Ureter (tissue), 1 donor: ENCODE measurements around the gene DNMT3A. TPM values are rescaled to one million over a fixed set of nuclear protein-coding genes. Genes with fewer than 3 reads are reported as not detected.

ENCODE experiments used
- DNase-seq: peaks from one replicate; pipeline ENCODE4 v3.0.0-alpha.2; 2020; ENCODE audit warnings: low spot score
- total RNA-seq: library from RNA; stranded (reverse); gene quantifications from one replicate; pipeline ENCODE4 v1.2.4, GENCODE V29; 2023
- donor health status: DM: yes; HTN: yes; CAD: no.

DNMT3A gene
- total RNA-seq, 1 donor from 2014 or later, result 40.1 TPM

DNA sequence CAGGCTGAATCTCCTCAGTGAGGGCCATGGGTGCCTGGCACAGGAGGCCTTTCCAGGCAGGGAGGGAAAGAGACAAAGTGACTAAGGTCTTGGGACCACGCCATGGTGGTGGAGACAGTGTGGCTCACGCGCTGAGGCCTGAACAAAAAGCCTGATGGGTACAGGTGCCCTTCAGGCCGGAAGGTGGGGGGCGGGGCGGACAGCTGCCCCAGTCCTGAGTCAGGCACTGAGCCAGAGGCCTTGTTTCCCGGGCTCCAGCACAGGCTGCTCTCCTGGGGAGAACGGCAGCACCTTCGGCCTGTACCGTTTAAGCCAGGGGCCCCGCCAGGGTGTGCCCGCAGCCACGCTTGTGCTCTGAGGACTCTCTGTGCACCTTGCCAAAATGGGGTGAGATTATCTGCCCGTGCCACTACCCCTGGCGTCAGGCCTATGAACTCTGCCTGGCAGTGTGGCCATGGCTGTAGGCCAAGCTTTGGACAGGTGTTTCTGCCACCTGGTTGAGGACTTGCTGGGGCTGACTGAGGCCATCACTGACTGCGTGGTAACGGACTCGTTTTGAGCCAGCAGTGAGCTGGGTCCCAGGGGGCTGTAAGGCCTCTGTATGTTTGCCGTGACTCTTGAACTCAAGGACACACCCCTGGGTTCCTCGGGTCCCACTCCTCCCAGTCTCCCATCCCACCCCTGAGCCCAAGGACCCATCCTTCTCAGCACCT lies 31.7 kb upstream of the DNMT3A start:
- DNase-seq, result no peak

DNA sequence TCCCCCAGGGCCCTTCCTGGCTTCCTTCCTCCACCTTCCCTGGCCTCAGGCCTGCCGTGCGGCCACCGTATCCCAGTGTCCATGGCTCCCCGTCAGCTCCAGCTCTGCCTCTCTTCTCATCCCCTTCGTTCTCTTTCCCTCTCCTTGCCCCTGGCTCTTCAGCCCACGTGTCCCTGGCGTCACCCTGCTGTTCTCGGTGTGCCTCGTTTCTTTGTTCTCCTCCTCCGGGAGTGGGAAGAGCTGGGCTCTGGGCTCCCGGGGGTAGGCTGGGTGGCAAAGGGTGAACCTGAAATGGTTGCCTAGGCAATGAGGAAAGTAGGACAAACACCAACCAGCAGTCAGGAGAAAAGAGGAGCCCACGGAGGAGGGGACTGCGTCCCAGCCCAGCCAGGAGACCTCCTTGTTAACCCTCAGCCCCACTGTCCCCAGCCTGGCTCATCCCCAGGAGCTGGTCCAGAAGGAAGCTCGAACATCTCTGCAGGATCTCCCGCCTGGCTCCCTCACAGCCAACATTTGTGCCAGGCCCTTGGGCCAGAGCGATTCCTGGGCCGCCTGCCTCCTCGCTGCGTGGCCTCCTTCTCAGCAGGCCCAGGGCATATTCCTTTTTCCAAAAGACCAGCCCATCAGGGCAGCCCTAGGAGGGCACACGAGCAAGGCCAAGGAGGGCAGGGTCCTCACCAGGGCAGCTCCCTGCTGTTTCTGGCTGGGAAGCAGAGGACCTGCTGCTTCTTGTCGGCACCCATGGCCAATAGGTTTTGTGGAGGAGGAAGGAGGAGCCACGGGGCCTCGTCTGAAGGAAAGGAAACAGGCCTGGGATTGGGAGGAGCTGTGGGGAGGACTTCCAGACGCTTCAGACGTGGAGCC lies 30.9 kb upstream of the DNMT3A start:
- DNase-seq, result no peak

DNA sequence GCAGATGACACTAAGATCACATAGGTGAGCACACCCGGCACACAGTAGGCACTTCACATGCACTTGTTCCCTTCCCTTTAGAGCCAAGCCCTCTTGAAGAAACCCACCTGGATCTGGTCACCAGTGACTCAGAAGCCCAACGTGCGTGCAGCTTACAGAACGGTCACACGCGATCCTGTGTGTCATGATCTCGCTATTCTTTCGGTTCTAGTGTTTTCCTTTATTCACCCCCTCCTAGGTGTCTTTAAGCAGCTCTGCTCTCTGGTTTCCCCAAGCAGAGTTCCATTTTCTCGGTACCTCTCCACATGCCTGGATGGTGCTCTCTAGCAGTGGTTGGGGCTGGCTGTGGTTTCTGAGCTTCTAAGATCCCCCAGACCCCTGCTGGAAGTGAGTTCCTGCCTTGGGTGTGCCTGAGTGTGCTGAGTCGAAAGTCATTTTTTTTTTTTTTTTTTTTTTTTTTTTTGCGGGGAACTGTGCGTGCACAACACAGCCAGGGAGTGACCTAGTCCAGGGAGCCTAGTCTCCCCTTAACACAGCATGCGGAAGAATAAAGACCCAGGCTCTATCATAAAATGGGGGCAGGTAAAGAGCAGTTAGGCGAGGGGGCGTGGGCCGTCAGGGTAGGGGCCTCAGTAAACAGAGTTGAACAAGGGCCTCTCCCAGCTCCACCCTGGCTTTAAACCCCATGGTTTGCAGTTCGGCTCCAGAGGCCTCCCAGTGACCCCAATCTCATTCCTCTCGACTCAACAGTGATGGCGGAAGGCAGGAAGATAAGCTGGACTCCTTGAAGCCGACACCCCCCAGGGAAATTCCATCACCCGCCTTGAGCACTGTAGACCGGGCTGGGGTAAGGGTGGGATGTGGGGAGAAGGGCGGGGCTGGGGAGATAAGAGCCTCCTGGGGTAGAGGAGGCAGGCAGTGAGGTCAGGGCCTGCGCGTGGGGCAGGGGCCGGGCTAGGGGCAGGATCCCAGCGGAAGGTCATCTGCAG lies 29.8 kb upstream of the DNMT3A start:
- DNase-seq, result no peak

DNA sequence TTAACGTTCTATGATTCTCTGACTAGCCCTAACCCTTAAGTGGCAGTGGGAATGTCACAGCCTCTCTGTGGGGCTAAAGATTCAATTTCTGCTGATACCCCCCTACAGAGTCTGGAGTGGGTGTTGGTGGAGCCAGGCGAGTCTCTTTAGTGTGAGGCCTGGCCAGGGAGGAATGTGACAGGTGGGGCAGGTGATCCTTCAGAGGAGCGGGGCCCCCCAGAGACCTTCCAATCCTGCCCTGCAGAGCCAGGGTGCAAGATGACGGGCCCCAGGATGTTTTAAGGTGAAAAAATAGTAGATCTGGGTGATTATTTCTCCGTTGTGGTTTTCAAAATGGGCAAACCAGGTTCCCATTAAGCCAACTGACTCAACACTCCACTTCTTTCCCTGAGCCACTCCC lies 28.2 kb upstream of the DNMT3A start:
- no peak for DNase-seq

DNA sequence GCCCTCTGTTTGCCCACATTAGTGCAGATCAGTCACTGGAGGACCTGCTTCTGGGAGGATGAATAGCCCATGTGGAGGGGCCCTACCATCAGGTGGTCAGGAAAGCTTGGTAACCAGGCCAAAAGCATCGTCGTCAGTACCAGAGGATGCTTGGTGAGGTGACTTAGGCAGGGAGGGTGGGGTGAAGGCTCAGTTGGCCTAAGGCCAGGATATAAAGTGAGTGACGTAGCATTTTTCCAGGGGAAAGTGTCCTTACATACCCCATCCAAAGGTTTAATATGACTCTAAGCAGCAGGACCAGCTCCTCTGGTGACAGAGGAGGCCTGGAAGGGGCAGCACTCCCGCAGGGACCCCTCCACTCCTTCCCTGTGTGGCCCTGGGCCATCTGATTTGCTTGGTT lies 27.7 kb upstream of the DNMT3A start:
- DNase-seq, result no peak

DNA sequence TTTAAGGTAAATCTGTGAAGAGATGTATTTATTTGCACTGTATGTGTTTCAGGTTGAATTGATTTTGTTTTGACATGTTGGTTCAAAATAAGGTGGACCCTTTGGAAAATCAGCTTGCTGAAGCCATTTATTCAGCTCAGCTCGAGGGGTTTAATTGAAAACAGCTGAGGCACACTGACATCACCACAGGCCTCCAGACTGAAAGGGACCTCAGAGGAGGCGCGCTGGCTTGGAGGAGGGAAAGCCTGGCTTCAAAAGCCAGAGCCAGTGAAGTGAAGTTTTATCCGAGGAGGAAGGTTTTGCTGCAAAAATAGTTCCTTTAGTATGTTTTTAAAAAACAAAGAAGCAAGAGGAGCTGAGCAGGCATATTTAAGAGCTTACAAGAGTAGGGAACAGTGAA lies 26.9 kb upstream of the DNMT3A start:
- no peak for DNase-seq

DNA sequence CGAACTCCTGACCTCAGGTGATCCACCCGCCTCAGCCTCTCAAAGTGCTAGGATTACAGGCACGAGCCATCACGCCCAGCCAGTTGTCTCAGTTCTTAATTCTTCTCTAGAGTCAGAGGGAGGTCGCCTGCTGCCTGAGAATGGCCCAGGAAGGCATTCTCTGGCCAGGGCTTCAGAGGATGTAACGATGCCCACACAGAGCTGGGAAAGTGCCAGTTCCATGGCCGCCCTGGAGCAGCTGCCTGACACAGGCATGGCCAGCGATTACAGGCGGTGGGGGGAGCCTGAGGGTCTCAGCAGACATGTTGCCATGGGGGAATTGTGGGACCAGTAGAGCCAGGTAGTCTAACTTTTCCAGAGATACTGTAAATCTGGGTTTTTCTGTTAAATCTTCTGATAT lies 25.6 kb upstream of the DNMT3A start:
- no peak for DNase-seq

DNA sequence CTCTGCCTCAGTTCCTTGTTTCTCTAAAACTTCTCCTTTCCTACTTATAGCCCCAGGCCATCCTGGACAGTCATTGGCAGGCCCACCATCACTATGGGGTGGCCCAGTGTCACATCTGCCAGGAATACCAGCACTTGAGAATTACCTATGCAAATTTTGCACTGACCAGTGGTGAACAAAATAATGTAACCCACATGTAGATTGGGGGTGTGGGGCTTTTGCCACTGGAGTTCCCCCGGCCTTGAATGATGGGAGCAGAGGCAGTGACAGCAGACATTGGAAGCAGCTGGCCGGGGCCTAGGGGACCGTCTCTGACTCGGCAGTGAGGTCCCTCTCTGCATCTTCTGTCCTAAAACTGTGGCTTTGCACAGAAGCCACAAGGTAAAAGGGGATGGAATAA lies 24.9 kb upstream of the DNMT3A start:
- DNase-seq, result no peak

DNA sequence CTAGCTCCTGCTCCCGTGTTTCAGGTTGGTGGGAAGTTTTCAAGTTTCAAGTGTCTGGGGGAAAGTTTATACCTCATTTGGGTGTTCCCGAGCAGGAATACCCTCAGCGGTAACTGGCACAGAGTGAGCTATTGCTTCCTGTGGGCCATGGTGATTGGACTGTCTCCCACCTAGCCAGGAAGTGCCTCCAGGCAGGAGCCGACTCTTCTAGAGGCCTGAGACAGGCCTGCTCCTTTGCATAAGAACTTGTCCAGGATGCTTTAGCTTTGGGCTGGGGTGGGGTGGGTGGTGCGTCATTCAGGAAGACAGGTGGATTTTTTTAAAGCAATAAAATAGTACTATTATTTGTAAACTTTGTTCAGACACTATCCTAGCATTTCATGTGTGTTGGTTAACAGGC lies 23.5 kb upstream of the DNMT3A start:
- no peak for DNase-seq

DNA sequence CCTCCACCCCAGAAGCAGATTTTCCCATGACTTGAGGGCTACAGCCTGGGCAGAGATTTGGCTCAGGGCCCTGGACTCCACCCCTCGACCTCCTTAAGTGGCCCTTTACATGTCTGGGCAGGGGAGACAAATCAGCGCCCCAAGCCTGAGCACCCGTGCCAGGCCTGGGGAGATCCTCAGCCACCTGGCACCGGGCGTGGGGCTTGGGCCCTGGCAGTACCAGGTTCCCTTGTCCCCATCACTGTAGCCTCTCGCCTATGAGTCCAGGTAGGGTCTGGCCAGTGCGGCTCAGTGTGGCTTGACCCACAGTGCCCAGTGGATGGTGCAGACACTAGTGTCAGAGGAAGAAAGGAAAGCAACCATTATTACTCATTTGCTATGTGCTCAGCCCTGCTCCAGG lies 22.0 kb upstream of the DNMT3A start:
- DNase-seq, result no peak

DNA sequence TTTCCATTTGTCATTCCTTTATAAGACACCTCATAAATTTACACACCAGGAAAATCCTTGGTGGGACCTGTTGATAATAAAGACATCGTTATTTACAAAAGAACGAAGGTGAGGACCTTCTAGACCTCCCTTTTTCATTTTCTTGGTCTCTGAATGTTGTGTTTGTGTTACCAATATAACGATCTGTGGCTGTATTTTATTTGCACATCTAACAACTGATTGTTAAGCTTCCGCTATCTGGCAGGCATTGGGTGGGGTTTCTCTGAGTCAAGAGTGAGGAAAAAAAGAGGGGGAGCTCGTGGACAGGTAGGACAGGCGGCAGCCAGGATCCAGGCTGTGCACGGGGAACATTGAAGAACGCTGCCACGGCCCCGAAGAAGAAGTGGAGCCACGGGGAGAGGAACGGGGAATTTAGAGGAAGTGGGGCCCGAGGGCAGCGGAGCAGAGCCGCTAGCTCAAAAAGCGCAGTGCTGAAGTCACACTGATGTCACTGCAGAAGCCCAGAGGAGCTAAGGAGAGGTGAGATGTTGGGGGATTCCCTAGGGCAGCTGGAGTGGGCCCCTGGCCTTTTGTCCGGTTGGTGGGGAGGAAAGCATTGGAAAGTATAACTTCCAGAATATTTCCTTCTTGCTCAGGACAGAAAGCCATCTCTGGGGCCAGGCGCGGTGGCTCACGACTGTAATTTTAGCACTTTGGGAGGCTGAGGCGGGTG lies 20.9 kb upstream of the DNMT3A start:
- no peak for DNase-seq

DNA sequence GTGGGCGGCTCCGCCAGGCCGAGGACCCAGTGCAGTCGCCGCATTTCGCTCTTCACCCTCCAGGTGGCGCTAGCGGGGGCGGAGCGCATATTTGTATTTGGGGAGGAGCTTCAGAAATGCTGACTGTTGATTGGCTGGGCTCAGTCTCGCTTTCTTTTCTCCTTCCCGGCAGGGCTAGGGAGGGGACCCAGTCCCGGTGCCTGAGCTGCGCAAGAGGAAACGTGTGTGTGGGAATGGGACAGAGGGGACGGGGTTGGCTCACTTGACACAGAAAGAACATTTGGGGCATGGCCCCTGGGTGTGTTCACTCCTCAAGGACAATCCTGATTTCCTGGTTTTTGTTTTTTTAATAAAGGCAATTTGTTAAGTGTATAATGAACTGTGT lies 20.3 kb upstream of the DNMT3A start:
- DNase-seq, result peak; percentile 97

DNA sequence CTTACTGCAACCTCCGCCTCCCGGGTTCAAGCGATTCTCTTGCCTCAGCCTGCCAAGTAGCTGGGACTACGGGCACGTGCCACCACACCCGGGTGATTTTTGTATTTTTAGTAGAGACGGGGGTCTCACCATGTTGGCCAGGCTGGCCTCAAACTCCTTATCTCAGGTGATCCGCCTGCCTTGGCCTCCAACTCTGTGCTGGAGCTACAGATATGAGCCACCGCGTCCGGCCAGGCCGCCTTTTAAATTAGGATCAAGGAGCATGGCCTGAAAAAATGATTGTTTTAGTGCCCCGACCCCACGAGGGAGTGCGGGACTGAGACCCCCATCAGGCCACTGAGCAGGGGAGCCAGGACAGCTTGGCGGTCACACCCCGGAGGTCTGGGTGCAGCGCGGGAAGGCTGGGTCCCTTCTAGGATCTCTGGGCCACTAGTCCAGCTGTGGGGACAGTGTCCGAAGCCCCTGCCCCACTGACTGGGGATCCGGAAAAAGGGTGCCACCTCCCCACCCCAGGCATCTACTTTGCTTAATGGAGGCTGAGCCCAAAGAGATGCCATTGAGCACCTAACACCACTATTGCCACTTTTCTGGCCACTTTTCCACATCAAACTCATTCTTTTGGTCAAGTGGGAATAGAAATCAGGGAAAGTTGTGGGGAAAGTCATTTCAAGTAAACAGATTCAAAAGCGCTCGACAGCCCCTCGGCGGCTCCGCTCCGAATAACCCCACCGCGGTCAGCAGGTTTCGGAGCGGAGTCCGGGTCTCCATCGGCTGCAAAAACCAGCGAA lies 19.7 kb upstream of the DNMT3A start:
- no peak for DNase-seq

DNA sequence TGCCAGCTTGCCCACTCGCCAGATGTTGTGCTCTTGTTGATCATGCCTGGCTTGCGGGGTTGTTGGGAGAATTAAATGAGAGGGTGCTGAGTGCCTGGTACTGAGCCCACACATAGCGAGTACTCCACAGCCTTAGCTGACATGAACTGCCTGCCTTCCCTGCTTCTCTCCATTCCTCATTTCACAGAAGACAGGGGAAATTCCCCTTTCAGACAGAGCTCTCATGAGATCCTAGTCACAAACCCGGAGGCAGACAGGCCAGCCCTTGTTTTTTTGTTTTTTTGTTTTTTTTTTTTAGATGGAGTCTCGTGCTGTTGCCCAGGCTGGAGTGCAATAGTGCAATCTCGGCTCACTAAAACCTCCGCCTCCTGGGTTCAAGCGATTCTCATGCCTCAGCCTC lies 17.1 kb upstream of the DNMT3A start:
- no peak for DNase-seq

DNA sequence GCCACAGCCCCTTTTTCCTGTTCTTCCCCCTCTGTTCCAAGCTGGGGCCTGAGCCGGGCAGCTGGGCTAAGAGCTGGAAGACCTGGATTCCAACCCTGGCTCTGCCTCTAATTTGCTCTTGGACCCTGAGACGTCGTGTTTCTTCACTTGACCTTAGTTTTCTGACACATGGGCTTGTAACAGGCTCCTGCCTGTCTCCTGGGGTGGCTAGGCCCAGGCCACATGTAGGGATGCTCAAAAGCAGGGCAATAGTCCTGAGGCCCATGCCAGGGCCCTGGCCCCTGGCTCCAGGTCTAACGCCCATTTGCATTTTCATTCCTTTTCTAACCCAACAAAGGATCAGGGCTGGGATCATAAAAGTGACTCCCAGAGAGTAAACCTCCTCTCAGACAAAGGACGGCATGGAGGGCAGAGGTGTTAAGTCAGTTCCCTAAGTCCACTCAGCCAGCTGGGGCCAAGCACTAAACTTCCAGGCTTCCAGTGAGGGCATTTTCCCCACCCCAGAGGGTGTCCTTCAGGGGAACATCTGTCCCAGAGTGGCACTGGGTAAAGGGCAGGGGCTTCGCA lies 16.6 kb upstream of the DNMT3A start:
- DNase-seq, result no peak

DNA sequence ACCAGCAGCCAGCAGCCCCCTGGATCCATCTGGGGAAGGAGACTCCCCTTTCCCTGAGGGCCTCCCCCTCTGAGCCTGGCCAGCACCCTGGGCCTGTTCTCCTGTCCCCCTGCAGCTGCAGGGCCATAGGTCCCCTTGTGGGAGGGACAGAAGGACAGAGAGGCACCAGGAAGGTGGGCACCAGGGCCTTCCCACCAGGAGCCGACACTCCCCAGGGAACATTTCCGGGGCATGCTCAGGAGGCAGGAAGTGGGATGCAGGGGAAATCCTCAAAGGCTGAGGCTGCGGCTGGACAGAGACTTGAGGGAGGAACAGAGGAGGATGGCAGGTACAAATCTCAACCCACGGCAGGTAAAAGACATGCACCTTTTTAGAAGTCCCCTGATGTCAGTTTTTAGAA lies 14.4 kb upstream of the DNMT3A start:
- DNase-seq, result no peak

DNA sequence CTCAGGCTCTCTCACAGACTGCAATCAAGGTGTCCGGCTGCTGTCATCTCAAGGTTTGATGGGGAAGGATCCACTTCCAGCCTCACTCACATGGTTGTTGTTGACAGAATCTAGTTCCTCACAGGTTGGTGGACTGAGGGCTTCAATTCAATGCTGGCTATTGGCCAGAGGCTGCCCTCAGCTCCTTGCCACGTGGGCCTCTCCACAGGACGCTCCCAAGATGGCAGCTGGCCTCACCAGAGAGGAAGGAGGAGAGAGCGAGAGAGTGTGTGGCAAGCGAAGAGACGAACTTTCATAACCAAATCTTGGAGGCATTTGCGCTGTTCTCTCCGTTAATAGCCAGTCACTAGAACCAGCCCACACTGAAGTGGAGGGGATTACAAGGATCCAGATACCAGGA lies 13.5 kb upstream of the DNMT3A start:
- DNase-seq, result no peak

DNA sequence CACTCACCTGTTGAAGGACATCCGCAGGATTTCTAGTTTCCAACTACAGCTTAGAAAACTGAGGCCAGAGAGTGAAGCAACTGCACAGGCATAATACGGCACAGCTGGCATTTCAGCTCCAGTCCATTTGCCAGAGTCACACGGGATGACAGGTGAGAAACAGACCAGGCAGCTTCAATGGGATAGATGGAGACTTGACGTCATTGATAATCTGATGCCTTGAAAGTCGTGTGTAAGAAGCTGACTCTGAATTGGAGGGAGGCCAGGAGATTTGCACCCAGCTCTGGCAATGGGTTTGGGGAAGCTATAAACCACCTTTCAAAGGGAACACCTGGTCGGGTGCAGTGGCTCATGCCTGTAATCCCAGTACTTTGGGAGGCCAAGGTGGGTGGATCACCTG lies 12.4 kb upstream of the DNMT3A start:
- DNase-seq, result no peak

DNA sequence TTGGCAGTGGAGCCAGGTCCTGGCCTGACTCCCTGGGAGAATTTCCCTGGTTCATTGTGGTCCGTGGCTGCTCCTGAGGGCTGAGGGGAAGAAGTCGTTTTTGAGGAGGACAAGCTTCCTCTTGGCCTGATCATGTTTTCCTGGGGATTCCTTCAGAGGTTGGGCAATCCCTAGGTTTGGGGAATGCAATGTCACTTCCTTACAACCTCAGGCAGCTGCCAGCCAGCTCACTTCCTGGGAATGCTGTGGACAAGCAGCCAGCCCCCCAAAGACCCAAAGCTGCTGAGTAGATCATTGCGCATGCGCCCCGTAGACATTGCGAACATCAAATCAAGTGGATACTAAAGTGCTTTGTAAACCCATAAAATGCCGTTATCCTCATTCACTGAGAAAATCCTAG lies 7.7 kb upstream of the DNMT3A start:
- no peak for DNase-seq

DNA sequence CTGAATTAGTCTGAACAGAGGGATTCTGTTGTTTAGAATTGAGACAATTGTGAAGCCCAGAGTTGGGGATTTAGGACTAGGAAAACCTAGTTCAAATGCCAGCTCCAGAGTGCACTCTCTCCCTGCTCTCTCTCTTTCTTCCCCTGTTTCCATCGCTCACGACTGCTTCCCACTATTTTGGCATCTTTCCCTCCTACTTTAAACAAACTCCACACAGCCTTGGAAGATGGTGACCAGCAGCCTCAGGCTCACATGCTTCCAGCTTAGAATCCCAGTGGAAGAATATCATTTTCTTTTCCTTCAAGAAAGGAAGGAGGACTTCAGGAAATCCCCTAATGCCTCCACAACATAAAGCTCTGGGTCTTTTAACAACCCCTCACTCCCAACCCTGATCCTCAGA lies 6.1 kb upstream of the DNMT3A start:
- DNase-seq, result no peak
